NCI-H2196 treated with DMSO at 0.1 percent for 48 hours (cell line): Measurements from ENCODE around the gene PPP1R12C.
"Not testable (repeated sequence)": the region's sequence is repeated elsewhere in the genome, so short reads cannot be mapped to it uniquely, and the experiment has no call there.

Source experiments
- DNase-seq: peaks from one replicate; lab custom pipeline; 2025; ENCODE audit not compliant: unreplicated experiment; lab: John Stamatoyannopoulos, UW

The PPP1R12C gene

GRCh38 chr19:55112246-55112776, 5.1 kb downstream of the PPP1R12C start:
- no peak for DNase-seq

- DNase-seq = no peak
Observed at GRCh38 chr19:55111238-55111831, 6.1 kb downstream of the PPP1R12C start.

- no peak for DNase-seq
Observed at GRCh38 chr19:55109527-55110291, 7.7 kb downstream of the PPP1R12C start.

- DNase-seq = not testable (repeated sequence)
Observed at GRCh38 chr19:55107252-55107651, 10.2 kb downstream of the PPP1R12C start.

GRCh38 chr19:55106591-55106990, 10.8 kb downstream of the PPP1R12C start:
- no peak for DNase-seq

GRCh38 chr19:55105237-55105636, 12.2 kb downstream of the PPP1R12C start:
- no peak for DNase-seq

GRCh38 chr19:55103190-55103589, 14.2 kb downstream of the PPP1R12C start:
- no peak for DNase-seq

- no peak for DNase-seq
Observed at GRCh38 chr19:55101261-55101660, 16.2 kb downstream of the PPP1R12C start.

- no peak for DNase-seq
Observed at GRCh38 chr19:55099557-55100506, 17.6 kb downstream of the PPP1R12C start.

- no peak for DNase-seq
Observed at GRCh38 chr19:55098716-55099556, 18.5 kb downstream of the PPP1R12C start.

GRCh38 chr19:55097864-55098715, 19.3 kb downstream of the PPP1R12C start:
- DNase-seq = no peak

- DNase-seq = no peak
Observed at GRCh38 chr19:55096061-55096701, 21.3 kb downstream of the PPP1R12C start.

- DNase-seq = no peak
Observed at GRCh38 chr19:55095260-55096060, 22.0 kb downstream of the PPP1R12C start.

- no peak for DNase-seq
Observed at GRCh38 chr19:55094456-55095259, 22.8 kb downstream of the PPP1R12C start.

- DNase-seq = no peak
Observed at GRCh38 chr19:55092423-55093318, 24.8 kb downstream of the PPP1R12C start.

- DNase-seq = no peak
Observed at GRCh38 chr19:55091955-55092354, 25.5 kb downstream of the PPP1R12C start.
